H9 (cell line): ENCODE results near the gene CAPNS1. TPM values are rescaled to one million over a fixed set of nuclear protein-coding genes. Genes with fewer than 3 reads are reported as not detected.
A peak's percentile ranks its signal among the peaks of the same experiment; 100 is the strongest.

ENCODE experiments used
- DNase-seq: peaks from one replicate; pipeline ENCODE4 v3.0.0-alpha.2; 2017
- H2AFZ ChIP-seq: one replicate; pipeline ENCODE4 v1.6.1; 2013; ENCODE audit warnings: mild to moderate bottlenecking, low read length, control low read depth, moderate library complexity
- H2AK5ac ChIP-seq: 2 replicates; pipeline ENCODE4 v1.6.1; 2013; ENCODE audit warnings: low read length, control low read depth, mixed read lengths; ENCODE audit not compliant: insufficient read length
- H2BK120ac ChIP-seq: one replicate; pipeline ENCODE4 v1.6.1; 2013; ENCODE audit warnings: low read depth, mild to moderate bottlenecking, low read length, control low read depth, inconsistent platforms; ENCODE audit not compliant: poor library complexity, severe bottlenecking
- H2BK12ac ChIP-seq: 2 replicates; pipeline ENCODE4 v1.6.1; 2013; ENCODE audit warnings: low read length, control low read depth, mixed read lengths, low read depth; ENCODE audit not compliant: insufficient read length
- H2BK15ac ChIP-seq: 2 replicates; pipeline ENCODE4 v1.6.1; 2013; ENCODE audit warnings: low read depth, low read length, control low read depth
- H2BK20ac ChIP-seq: one replicate; pipeline ENCODE4 v1.6.1; 2013; ENCODE audit warnings: low read depth, mild to moderate bottlenecking, low read length, control low read depth, inconsistent platforms; ENCODE audit not compliant: poor library complexity, severe bottlenecking
- H2BK5ac ChIP-seq: 2 replicates; pipeline ENCODE4 v1.6.1; 2013; ENCODE audit warnings: low read length, control low read depth, mixed read lengths; ENCODE audit not compliant: insufficient read length
- H3K14ac ChIP-seq: 2 replicates; pipeline ENCODE4 v1.6.1; 2013; ENCODE audit warnings: low read length, control low read depth; ENCODE audit not compliant: insufficient read depth
- H3K18ac ChIP-seq: 2 replicates; pipeline ENCODE4 v1.6.1; 2013; ENCODE audit warnings: low read depth, mild to moderate bottlenecking, mixed read lengths, low read length, control low read depth; ENCODE audit not compliant: insufficient read length
- H3K23ac ChIP-seq: 2 replicates; pipeline ENCODE4 v1.6.1; 2013; ENCODE audit warnings: low read length, control low read depth, mixed read lengths, low read depth; ENCODE audit not compliant: insufficient read length
- H3K23me2 ChIP-seq: 2 replicates; pipeline ENCODE4 v1.6.1; 2013; ENCODE audit warnings: low read depth, mild to moderate bottlenecking, mixed read lengths, low read length, control low read depth; ENCODE audit not compliant: insufficient read length, poor library complexity, severe bottlenecking
- H3K27ac ChIP-seq: 2 replicates; pipeline ENCODE4 v1.5.1; 2013; ENCODE audit warnings: low read length, control low read depth, mixed read lengths, low read depth; ENCODE audit not compliant: insufficient read length
- H3K27me3 ChIP-seq: 2 replicates; pipeline ENCODE4 v1.6.1; 2013; ENCODE audit warnings: low read length, control low read depth, inconsistent platforms; ENCODE audit not compliant: insufficient read depth
- H3K4ac ChIP-seq: 2 replicates; pipeline ENCODE4 v1.6.1; 2013; ENCODE audit warnings: low read depth, mild to moderate bottlenecking, control low read depth, inconsistent platforms, low read length, moderate library complexity
- H3K4me1 ChIP-seq: 2 replicates; pipeline ENCODE4 v1.6.1; 2013; ENCODE audit warnings: low read length, control low read depth, inconsistent platforms; ENCODE audit not compliant: insufficient read depth
- H3K4me2 ChIP-seq: 2 replicates; pipeline ENCODE4 v1.6.1; 2013; ENCODE audit warnings: low read length, control low read depth, mixed read lengths; ENCODE audit not compliant: insufficient read length, insufficient read depth
- H3K56ac ChIP-seq: 2 replicates; pipeline ENCODE4 v1.6.1; 2013; ENCODE audit warnings: low read depth, mild to moderate bottlenecking, mixed read lengths, low read length, control low read depth; ENCODE audit not compliant: insufficient read length
- H3K79me1 ChIP-seq: 2 replicates; pipeline ENCODE4 v1.6.1; 2013; ENCODE audit warnings: low read depth, mild to moderate bottlenecking, moderate library complexity, low read length, control low read depth, inconsistent platforms; ENCODE audit not compliant: insufficient read depth, poor library complexity, severe bottlenecking
- H3K79me2 ChIP-seq: 2 replicates; pipeline ENCODE4 v1.6.1; 2013; ENCODE audit warnings: low read length, control low read depth, inconsistent platforms; ENCODE audit not compliant: insufficient read depth
- H3K9ac ChIP-seq: 2 replicates; pipeline ENCODE4 v1.6.1; 2013; ENCODE audit warnings: low read length, control low read depth, mixed read lengths; ENCODE audit not compliant: insufficient read length; ENCODE audit errors: extremely low read depth
- H3K9me3 ChIP-seq: one replicate; pipeline ENCODE4 v1.6.1; 2013; ENCODE audit warnings: low read depth, low read length, inconsistent platforms; ENCODE audit not compliant: control insufficient read depth
- H3T11ph ChIP-seq: one replicate; pipeline ENCODE4 v1.6.1; 2013; ENCODE audit warnings: mild to moderate bottlenecking, low read length, control low read depth, inconsistent platforms
- H4K20me1 ChIP-seq: one replicate; pipeline ENCODE4 v1.6.1; 2013; ENCODE audit not compliant: control insufficient read depth, insufficient read length, insufficient read depth
- H4K5ac ChIP-seq: 2 replicates; pipeline ENCODE4 v1.6.1; 2013; ENCODE audit warnings: low read depth, mild to moderate bottlenecking, mixed read lengths, low read length, control low read depth; ENCODE audit not compliant: insufficient read length
- H4K8ac ChIP-seq: replicated peaks from 2 replicates; pipeline ENCODE4 v1.6.1; 2013; ENCODE audit warnings: low read length, control low read depth, mixed read lengths, low read depth; ENCODE audit not compliant: insufficient read length
- H4K91ac ChIP-seq: 2 replicates; pipeline ENCODE4 v1.6.1; 2013; ENCODE audit warnings: low read depth, mild to moderate bottlenecking, moderate library complexity, mixed read lengths, low read length, control low read depth; ENCODE audit not compliant: insufficient read length
- H3K27ac Mint-ChIP-seq, 3 experiments: 2 replicates in 2 of 3; 3 replicates in 1 of 3; pipeline ENCODE4 v1.8.0; 2020 to 2021; ENCODE audit warnings: mixed read lengths in 3 of 3, mild to moderate bottlenecking in 1 of 3, moderate library complexity in 1 of 3
- H3K27me3 Mint-ChIP-seq: 2 replicates; pipeline ENCODE4 v1.8.0; 2021; ENCODE audit warnings: low read depth, mild to moderate bottlenecking, moderate library complexity, mixed read lengths
- H3K36me3 Mint-ChIP-seq, 3 experiments: 2 replicates in 2 of 3; 3 replicates in 1 of 3; pipeline ENCODE4 v1.8.0; 2020 to 2021; ENCODE audit warnings: low read depth in 3 of 3, mixed read lengths in 3 of 3; ENCODE audit not compliant: insufficient read depth in 1 of 3
- H3K4me1 Mint-ChIP-seq, 2 experiments: 2 replicates each; pipeline ENCODE4 v1.8.0; 2020; ENCODE audit warnings: mixed read lengths in 2 of 2
- H3K4me3 Mint-ChIP-seq, 2 experiments: 2 replicates in 1 of 2; 3 replicates in 1 of 2; pipeline ENCODE4 v1.8.0; 2020 to 2021; ENCODE audit warnings: mild to moderate bottlenecking in 2 of 2, mixed read lengths in 2 of 2, moderate library complexity in 1 of 2
- H3K9me3 Mint-ChIP-seq, 2 experiments: 2 replicates in 1 of 2; 3 replicates in 1 of 2; pipeline ENCODE4 v1.8.0; 2020; ENCODE audit warnings: mild to moderate bottlenecking in 2 of 2, mixed read lengths in 2 of 2, moderate library complexity in 1 of 2
- WGBS: extraction: QIAGEN DNeasy Blood & Tissue Kit; methylation state at CpG from one replicate; pipeline ENCODE4 v1.1.7; 2013; ENCODE audit warnings: missing lambda C conversion rate, low lambda C conversion rate, mixed read lengths; ENCODE audit not compliant: insufficient read length; ENCODE audit errors: extremely low coverage; 5-methylcytosine and 5-hydroxymethylcytosine counted together
- total RNA-seq: library from RNA; stranded (reverse); gene quantifications from 2 replicates; pipeline ENCODE4 v1.2.1, GENCODE V29; 2021
- TF ChIP-seq, protein P1 (sequence below): fragments of 200-600 bp; sonication (generic); conservative IDR thresholded peaks from 3 replicates; pipeline ENCODE4 v1.8.0; 2021; ENCODE audit warnings: antibody characterized with exemption, mild to moderate bottlenecking

The CAPNS1 gene
- total RNA-seq, 1 experiment from 2014 or later, result 399 TPM

GRCh38 chr19:36112678-36113077, 27.2 kb upstream of the CAPNS1 start:
- Histone ChIP-seq H2AK5ac (no peak overlapping the region), H3K18ac (no peak overlapping the region), H2BK12ac (no peak overlapping the region), H3K56ac (no peak overlapping the region), H3K4me2 (no peak overlapping the region), H3K9ac (no peak overlapping the region), H3K23ac (no peak overlapping the region), H3K14ac (no peak overlapping the region), H3K4ac (no peak overlapping the region), H2BK5ac (no peak overlapping the region), H3K79me2 (no peaks in the 10 kb centered on the region; the same call in 1 of the 2 replicates), H4K91ac (no peak overlapping the region), H3K23me2 (peaks cover 14% of the 10 kb centered on the region), H2BK15ac (no peak overlapping the region), H3K4me1 (peaks cover 2% of the 10 kb centered on the region; the same call in 1 of the 2 replicates), H4K8ac (no peak overlapping the region), H3K79me1 (no peaks in the 10 kb centered on the region), H3K27me3 (no peaks in the 10 kb centered on the region), H3K27ac (no peak overlapping the region), H2BK120ac (no peak overlapping the region), H3K9me3 (no peaks in the 10 kb centered on the region), H3T11ph (no peak overlapping the region), H4K20me1 (no peaks in the 10 kb centered on the region), H2AFZ (no peak overlapping the region), H2BK20ac (no peak overlapping the region), H4K5ac (no peak overlapping the region)
- TF ChIP-seq, protein P1, sequence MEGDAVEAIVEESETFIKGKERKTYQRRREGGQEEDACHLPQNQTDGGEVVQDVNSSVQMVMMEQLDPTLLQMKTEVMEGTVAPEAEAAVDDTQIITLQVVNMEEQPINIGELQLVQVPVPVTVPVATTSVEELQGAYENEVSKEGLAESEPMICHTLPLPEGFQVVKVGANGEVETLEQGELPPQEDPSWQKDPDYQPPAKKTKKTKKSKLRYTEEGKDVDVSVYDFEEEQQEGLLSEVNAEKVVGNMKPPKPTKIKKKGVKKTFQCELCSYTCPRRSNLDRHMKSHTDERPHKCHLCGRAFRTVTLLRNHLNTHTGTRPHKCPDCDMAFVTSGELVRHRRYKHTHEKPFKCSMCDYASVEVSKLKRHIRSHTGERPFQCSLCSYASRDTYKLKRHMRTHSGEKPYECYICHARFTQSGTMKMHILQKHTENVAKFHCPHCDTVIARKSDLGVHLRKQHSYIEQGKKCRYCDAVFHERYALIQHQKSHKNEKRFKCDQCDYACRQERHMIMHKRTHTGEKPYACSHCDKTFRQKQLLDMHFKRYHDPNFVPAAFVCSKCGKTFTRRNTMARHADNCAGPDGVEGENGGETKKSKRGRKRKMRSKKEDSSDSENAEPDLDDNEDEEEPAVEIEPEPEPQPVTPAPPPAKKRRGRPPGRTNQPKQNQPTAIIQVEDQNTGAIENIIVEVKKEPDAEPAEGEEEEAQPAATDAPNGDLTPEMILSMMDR, result no peak
- no peak for DNase-seq
- H3K4me3 Mint-ChIP-seq, result peak overlapping the region; percentile 58 to 95
- H3K9me3 Mint-ChIP-seq, result no peaks in the 10 kb centered on the region; a peak in 1 of 5 replicates
- H3K27me3 Mint-ChIP-seq, result peaks cover 3% of the 10 kb centered on the region; the same call in 1 of the 2 replicates
- peaks cover 18 to 44% (median 36%) of the 10 kb centered on the region in 3 experiments; a peak in 6 of 7 replicates for H3K36me3 Mint-ChIP-seq
- no CpG with 5 or more reads among the region's 10 CpGs for WGBS
- H3K27ac Mint-ChIP-seq, result no peak overlapping the region
- H3K4me1 Mint-ChIP-seq, result peaks cover 35 to 47% of the 10 kb centered on the region in 2 experiments
